Measurements from ENCODE around the gene PPP2R5B.

PPP2R5B gene

GRCh38 chr11:64887757-64888405 lies 36.6 kb upstream of the PPP2R5B start:
- H3K4me3 ChIP-seq (ENCODE audit: low read depth, low read length): peak overlapping the region; percentile 42
- peak; percentile 27 for DNase-seq
- in situ Hi-C loops (cut with HindIII; ENCODE audit: low pct_ligation_motif_present, low sequenced_read_pairs): no loop called here

GRCh38 chr11:64888406-64888728 lies 36.1 kb upstream of the PPP2R5B start:
- in situ Hi-C loops (cut with HindIII; ENCODE audit: low pct_ligation_motif_present, low sequenced_read_pairs): no loop called here
- no peak for DNase-seq
- Histone ChIP-seq H3K4me3 (ENCODE audit: low read depth, low read length) (no peak overlapping the region), H3K36me3 (replicated peaks) (no peaks in the 10 kb centered on the region), H3K27ac (no peak overlapping the region), H3K27me3 (replicated peaks) (no peaks in the 10 kb centered on the region)
- TF ChIP-seq CTCF (IDR thresholded peaks at IDR 0.05; ENCODE audit: low read depth, low read length, missing control alignments): no peak

More at GRCh38 chr11:64887757-64888405, 36.6 kb upstream of the PPP2R5B start:
- TF ChIP-seq CTCF (IDR thresholded peaks at IDR 0.05; ENCODE audit: low read depth, low read length, missing control alignments): peak; percentile 83
- H3K36me3 ChIP-seq (replicated peaks): no peaks in the 10 kb centered on the region
- H3K27me3 ChIP-seq (replicated peaks): no peaks in the 10 kb centered on the region
- H3K27ac ChIP-seq: no peak overlapping the region

GRCh38 chr11:64888729-64889511 lies 35.6 kb upstream of the PPP2R5B start:
- H3K27ac ChIP-seq: no peak overlapping the region
- in situ Hi-C loops (cut with HindIII; ENCODE audit: low pct_ligation_motif_present, low sequenced_read_pairs): no loop called here
- TF ChIP-seq CTCF (IDR thresholded peaks at IDR 0.05; ENCODE audit: low read depth, low read length, missing control alignments): no peak
- no peaks in the 10 kb centered on the region for H3K27me3 ChIP-seq (replicated peaks)
- H3K4me3 ChIP-seq (ENCODE audit: low read depth, low read length): no peak overlapping the region
- DNase-seq: peak; percentile 21
- no peaks in the 10 kb centered on the region for H3K36me3 ChIP-seq (replicated peaks)

GRCh38 chr11:64890522-64890939 lies 34.0 kb upstream of the PPP2R5B start:
- no peak for TF ChIP-seq CTCF (IDR thresholded peaks at IDR 0.05; ENCODE audit: low read depth, low read length, missing control alignments)
- in situ Hi-C loops (cut with HindIII; ENCODE audit: low pct_ligation_motif_present, low sequenced_read_pairs): loop anchor here (5.0 kb wide), 1 partner anchor 43 kb away; no protein-coding TSS in a partner anchor
- Histone ChIP-seq H3K36me3 (replicated peaks) (no peaks in the 10 kb centered on the region), H3K27ac (no peak overlapping the region), H3K4me3 (ENCODE audit: low read depth, low read length) (no peak overlapping the region), H3K27me3 (replicated peaks) (no peaks in the 10 kb centered on the region)
- DNase-seq: no peak

GRCh38 chr11:64891215-64891848 lies 33.2 kb upstream of the PPP2R5B start:
- no peak overlapping the region for H3K27ac ChIP-seq
- no peak for TF ChIP-seq CTCF (IDR thresholded peaks at IDR 0.05; ENCODE audit: low read depth, low read length, missing control alignments)
- H3K36me3 ChIP-seq (replicated peaks): peaks cover 3% of the 10 kb centered on the region
- H3K27me3 ChIP-seq (replicated peaks): no peaks in the 10 kb centered on the region
- in situ Hi-C loops (cut with HindIII; ENCODE audit: low pct_ligation_motif_present, low sequenced_read_pairs): loop anchor here (5.0 kb wide), 1 partner anchor 44 kb away; no protein-coding TSS in a partner anchor
- no peak for DNase-seq
- H3K4me3 ChIP-seq (ENCODE audit: low read depth, low read length): no peak overlapping the region

Measured in brain microvascular endothelial cell (primary cell).